ENCODE data around the gene PROB1.

DNA sequence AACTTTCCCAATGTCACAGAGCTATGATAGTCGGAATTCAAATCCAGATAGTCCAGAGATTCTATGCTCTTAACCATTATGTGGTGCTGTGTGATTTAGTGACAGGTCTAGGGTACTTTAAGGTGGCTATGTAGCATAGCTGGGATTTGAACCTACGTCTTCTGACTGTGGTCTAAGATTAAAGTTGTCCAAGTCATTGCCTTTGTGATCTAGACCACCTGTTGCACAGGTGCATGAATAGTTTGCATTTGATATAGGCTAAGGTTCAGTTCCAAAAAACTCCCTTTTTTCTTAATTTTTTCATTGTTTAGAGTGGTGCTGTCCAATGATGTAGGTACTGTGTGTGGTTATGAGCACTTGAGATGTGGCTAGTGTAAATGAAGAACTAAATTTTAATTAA lies 50.7 kb downstream of the PROB1 start:
- no peak for TF ChIP-seq CHD1 (IDR thresholded peaks at IDR 0.05; ENCODE audit: low read depth, low read length)
- no peak for TF ChIP-seq CTCF (IDR thresholded peaks at IDR 0.05; ENCODE audit: control extremely low read depth in 1 of 3, insufficient read depth in 1 of 3, low read depth in 1 of 3, low read length in 3 of 3)
- no peak for TF ChIP-seq POLR2AphosphoS5 (IDR thresholded peaks at IDR 0.05; ENCODE audit: low read depth, low read length)
- no peak for TF ChIP-seq MAX (IDR thresholded peaks at IDR 0.05)
- TF ChIP-seq ATF3 (IDR thresholded peaks at IDR 0.05; ENCODE audit: insufficient read depth, low read depth, low read length): no peak
- TF ChIP-seq POLR2A (IDR thresholded peaks at IDR 0.05; ENCODE audit: control extremely low read depth in 1 of 2, low read depth in 2 of 2, low read length in 2 of 2): no peak; a peak in 1 of 3 replicates
- TF ChIP-seq YY1 (IDR thresholded peaks at IDR 0.05; ENCODE audit: low read depth, low read length): no peak
- TF ChIP-seq PHF8 (conservative IDR thresholded peaks at IDR 0.05; ENCODE audit: low read depth, low read length): no peak
- no peak for TF ChIP-seq CHD2 (IDR thresholded peaks at IDR 0.05; ENCODE audit: low read length)
